K562 (cell line): ENCODE measurements around the gene TFPI. TPM values are rescaled to one million over a fixed set of nuclear protein-coding genes. Genes with fewer than 3 reads are reported as not detected.
"Not testable (repeated sequence)": the region's sequence is repeated elsewhere in the genome, so short reads cannot be mapped to it uniquely, and the experiment has no call there.

Source experiments
- ATAC-seq: fragments of 200-7000 bp; cut with Tn5 transposase; 3 replicates; pipeline ENCODE4 v1.9.1; 2020; ENCODE audit warnings: moderate library complexity
- BruUV-seq: library from RNA; stranded (reverse); fragments of 400-500 nt; replicated peaks from 2 replicates; lab custom pipeline; 2021; lab: Mats Ljungman, UMichigan
- CTCF ChIA-PET: fragments of 300-600 bp; formaldehyde crosslinking; extraction: SDS; loops from one replicate; lab custom pipeline; 2021; ENCODE audit warnings: low intra/inter-chr PET ratio; lab: Yijun Ruan, JAX
- POLR2A ChIA-PET: fragments of 300-600, 350-650 bp; sonication (Branson Sonifier 250); formaldehyde crosslinking; extraction: SDS; loops from one replicate; lab custom pipeline; 2021; ENCODE audit warnings: antibody characterized with exemption, inconsistent platforms; lab: Yijun Ruan, JAX
- DNase-seq, 4 experiments: peaks; one replicate each; pipeline versions ENCODE4 v3.0.0 to v3.0.0-alpha.2; 2011 to 2018; ENCODE audit warnings: low spot score in 3 of 4, mixed read lengths in 3 of 4; ENCODE audit errors: extremely low read depth in 1 of 4
- FAIRE-seq: peaks from 2 replicates; lab custom pipeline; 2011; peaks lifted over from hg19 to GRCh38; lab: Jason Lieb, UNC
- H2AFZ ChIP-seq: 2 replicates; pipeline ENCODE4 v1.6.0; 2011; ENCODE audit warnings: low read depth, low read length, control low read depth, inconsistent platforms
- H3K27ac ChIP-seq: fragments of 200-600 bp; 3 replicates; pipeline ENCODE4 v1.8.0; 2011; ENCODE audit warnings: low read depth, mild to moderate bottlenecking, control low read depth, inconsistent platforms, low read length, moderate library complexity, mixed read lengths; ENCODE audit errors: extremely low read depth
- H3K27me3 ChIP-seq, 2 experiments: fragments of 300-600 bp in 1 of 2; 2 replicates in 1 of 2; 3 replicates in 1 of 2; pipeline versions ENCODE4 v1.6.0 to v1.8.0; 2011; ENCODE audit warnings: inconsistent platforms in 2 of 2, low read length in 2 of 2, mild to moderate bottlenecking in 1 of 2, mixed read lengths in 1 of 2, moderate library complexity in 1 of 2; ENCODE audit not compliant: control insufficient read depth in 2 of 2, insufficient read depth in 2 of 2
- H3K36me3 ChIP-seq: fragments of 300-600 bp; 3 replicates; pipeline ENCODE4 v1.8.0; 2011; ENCODE audit warnings: mild to moderate bottlenecking, low read length, inconsistent platforms; ENCODE audit not compliant: control insufficient read depth, insufficient read depth
- H3K4me1 ChIP-seq, 2 experiments: fragments of 200-600 bp in 1 of 2; replicated peaks in 1 of 2; 2 replicates in 1 of 2; 3 replicates in 1 of 2; pipeline versions ENCODE4 v1.5.1 to v1.8.0; 2011; ENCODE audit warnings: inconsistent platforms in 2 of 2, low read length in 2 of 2, mild to moderate bottlenecking in 1 of 2, mixed read lengths in 1 of 2, moderate library complexity in 1 of 2; ENCODE audit not compliant: control insufficient read depth in 2 of 2, insufficient read depth in 2 of 2
- H3K4me2 ChIP-seq: 2 replicates; pipeline ENCODE4 v1.6.1; 2011; ENCODE audit warnings: low read length, control low read depth, inconsistent platforms, mixed read lengths; ENCODE audit not compliant: insufficient read depth
- H3K4me3 ChIP-seq: fragments of 200-600 bp; sonication (generic), shearing (Covaris generic); 2 replicates; pipeline ENCODE4 v1.5.1; 2016; ENCODE audit warnings: control low read depth, inconsistent platforms
- H3K79me2 ChIP-seq: fragments of 200-600 bp; 3 replicates; pipeline ENCODE4 v1.8.0; 2011; ENCODE audit warnings: low read length, inconsistent platforms; ENCODE audit not compliant: control insufficient read depth, insufficient read depth
- H3K9ac ChIP-seq, 2 experiments: 2 replicates each; pipeline versions ENCODE4 v1.6.0 to v1.6.1; 2011; ENCODE audit warnings: low read depth in 2 of 2, low read length in 2 of 2, control low read depth in 1 of 2, inconsistent platforms in 1 of 2, mild to moderate bottlenecking in 1 of 2, mixed read lengths in 1 of 2; ENCODE audit not compliant: insufficient read depth in 1 of 2
- H3K9me1 ChIP-seq: one replicate; pipeline ENCODE4 v1.6.0; 2011; ENCODE audit warnings: inconsistent platforms, mild to moderate bottlenecking, low read length, moderate library complexity; ENCODE audit not compliant: control insufficient read depth, insufficient read depth
- H3K9me3 ChIP-seq: replicated peaks from 2 replicates; pipeline ENCODE4 v1.5.1; 2011; ENCODE audit warnings: low read depth, low read length, inconsistent platforms; ENCODE audit not compliant: control insufficient read depth, insufficient read depth
- H4K20me1 ChIP-seq: replicated peaks from 2 replicates; pipeline ENCODE4 v1.6.1; 2011; ENCODE audit warnings: low read length, inconsistent platforms, mixed read lengths; ENCODE audit not compliant: control insufficient read depth, insufficient read depth
- CEBPB ChIP-seq: fragments of 450-650 bp; IDR thresholded peaks from 2 replicates; pipeline ENCODE4 v1.6.1; 2016; ENCODE audit warnings: missing genetic modification characterization, missing compliant biosample characterization
- DMBX1 ChIP-seq: fragments of 250-450 bp; sonication (Bioruptor Pico); IDR thresholded peaks from 2 replicates; pipeline ENCODE4 v1.8.0; 2022; ENCODE audit warnings: inconsistent platforms, mild to moderate bottlenecking, moderate library complexity, borderline replicate concordance
- EP300 ChIP-seq: IDR thresholded peaks from 2 replicates; pipeline ENCODE4 v1.6.1; 2012; ENCODE audit warnings: low read length, improper control_type of control experiment
- HMBOX1 ChIP-seq: sonication (generic); IDR thresholded peaks from 2 replicates; pipeline ENCODE4 v1.6.1; 2016
- MTA2 ChIP-seq: fragments of 450-650 bp; IDR thresholded peaks from 2 replicates; pipeline ENCODE4 v1.6.1; 2016; ENCODE audit warnings: low read depth
- PHF8 ChIP-seq: fragments of 200-600 bp; sonication (generic); IDR thresholded peaks from 2 replicates; pipeline ENCODE4 v1.6.1; 2012; ENCODE audit warnings: mixed run types, mild to moderate bottlenecking, inconsistent platforms, low read length, moderate library complexity, borderline replicate concordance
- SMAD4 ChIP-seq: fragments of 250-450 bp; sonication (Bioruptor Pico); conservative IDR thresholded peaks from 2 replicates; pipeline ENCODE4 v1.8.0; 2021; ENCODE audit warnings: inconsistent platforms, mild to moderate bottlenecking, moderate library complexity
- SMARCA4 ChIP-seq: fragments of 450-650 bp; IDR thresholded peaks from 2 replicates; pipeline ENCODE4 v1.6.1; 2016
- SMARCE1 ChIP-seq: fragments of 450-650 bp; IDR thresholded peaks from 2 replicates; pipeline ENCODE4 v1.7.1; 2016; ENCODE audit warnings: mild to moderate bottlenecking
- SOX6 ChIP-seq: fragments of 450-650 bp; IDR thresholded peaks from 2 replicates; pipeline ENCODE4 v1.6.1; 2014; ENCODE audit warnings: mild to moderate bottlenecking
- TCF3 ChIP-seq: sonication (generic); formaldehyde crosslinking; IDR thresholded peaks from 2 replicates; pipeline ENCODE4 v1.4.0; 2020; ENCODE audit warnings: mild to moderate bottlenecking, missing genetic modification reagents
- TEAD4 ChIP-seq, 2 experiments: sonication (generic) in 1 of 2; formaldehyde crosslinking in 1 of 2; IDR thresholded peaks; 2 replicates each; pipeline versions ENCODE4 v1.6.1 to v1.8.0; 2012 to 2022; ENCODE audit warnings: borderline replicate concordance in 1 of 2, inconsistent platforms in 1 of 2, low read length in 1 of 2, mild to moderate bottlenecking in 1 of 2, missing genetic modification reagents in 1 of 2
- VEZF1 ChIP-seq: fragments of 200-800 bp; sonication (Bioruptor generic); IDR thresholded peaks from 2 replicates; pipeline ENCODE4 v1.6.1; 2017; ENCODE audit warnings: missing genetic modification characterization, missing compliant biosample characterization
- ZMIZ1 ChIP-seq, 2 experiments: fragments of 150-350 bp in 1 of 2; IDR thresholded peaks; 2 replicates each; pipeline ENCODE4 v1.6.1; 2012 to 2016; ENCODE audit warnings: low read depth in 2 of 2, low read length in 2 of 2, mild to moderate bottlenecking in 1 of 2, moderate library complexity in 1 of 2
- WGBS: fragments of 100-300 bp; shearing (Covaris generic); methylation state at CpG from one replicate; pipeline ENCODE4 v1.1.6; 2016; ENCODE audit warnings: low coverage, mixed read lengths; ENCODE audit not compliant: insufficient coverage; ENCODE audit errors: missing lambda C conversion rate; 5-methylcytosine and 5-hydroxymethylcytosine counted together
- in situ Hi-C: fragments of 300-500 bp; cut with MboI; formaldehyde crosslinking; loops from 4 replicates; pipeline ENCODE4 v1.15.0; 2018; ENCODE audit warnings: inconsistent platforms, mixed read lengths
- intact Hi-C: fragments of 100-400 bp; cut with micrococcal nuclease; formaldehyde crosslinking; loops from 2 replicates; pipeline ENCODE4 v1.14.2; 2022
- polyA plus RNA-seq, 8 experiments: library from polyadenylated mRNA; depleted of rRNA in 4 of 8; stranded (reverse) in 5 of 8; unstranded in 3 of 8; fragments of >200 nt; fragmentation: Nextera tagmentation in 2 of 8; fragmentation: Illumina TruSeq in 1 of 8; extraction: Ambion mirVana in 2 of 8; extraction: Trizol in 1 of 8; gene quantifications; 2 replicates each; pipeline versions ENCODE4 v1.2.1 to v1.2.3, GENCODE V29; 2011 to 2014; ENCODE audit warnings: inconsistent platforms in 1 of 8, missing spikeins in 1 of 8
- total RNA-seq, 7 experiments: library from RNA; depleted of rRNA in 6 of 7; stranded (reverse); fragments of >200 nt in 6 of 7; fragmentation: Illumina TruSeq in 2 of 7; extraction: Trizol in 2 of 7; gene quantifications; 2 replicates each; pipeline versions ENCODE4 v1.2.1 to v1.2.3, GENCODE V29; 2011 to 2021; ENCODE audit warnings: low replicate concordance in 1 of 7

TFPI gene
- total and polyA plus RNA-seq, 9 of the 15 experiments (the other 6 are each of a cell fraction or from before 2014, with no cell fraction given) = 53.5 to 219 (median 100) TPM

GRCh38 chr2:187516630-187517510 lies 37.4 kb downstream of the TFPI start:
- BruUV-seq; H4K20me1 ChIP-seq; H3K27me3 ChIP-seq; intact Hi-C loops; H3K79me2 ChIP-seq; H3K9ac ChIP-seq; H3K4me3 ChIP-seq; H3K9me1 ChIP-seq; H3K4me1 ChIP-seq; TF ChIP-seq TEAD4 (CRISPR knock-in tag; IDR thresholded peaks at IDR 0.05; ENCODE audit: borderline replicate concordance): not testable (repeated sequence)
- in situ Hi-C loops = loop anchor here (25.0 kb wide), 1 partner anchor 1895 kb away; no protein-coding TSS in a partner anchor
- FAIRE-seq (peak; percentile 89), ATAC-seq (peak; percentile 83), DNase-seq (peak in 2 of 4 experiments; percentile 19 to 75)
- Histone ChIP-seq H3K9me3 (peaks cover 34% of the 10 kb centered on the region), H2AFZ (peak overlapping the region; percentile 6; the same call in 1 of the 2 replicates), H3K27ac (peak overlapping the region; percentile 61), H3K36me3 (peaks cover 19% of the 10 kb centered on the region), H3K4me2 (peak overlapping the region; percentile 7; the same call in 1 of the 2 replicates)
- ChIA-PET CTCF (interaction anchor here (0.7 kb wide), 1 partner anchor 16 kb away, joined by 3 read pairs; no protein-coding TSS in a partner anchor), POLR2A (interaction anchor here (0.6 to 0.7 kb wide), 2 partner anchors 28 to 300 kb away, joined by 3 read pairs; no protein-coding TSS in a partner anchor)
- 21% methylated on average over 15 of the region's 15 CpGs for whole genome bisulfite sequencing
- TF ChIP-seq VEZF1 (CRISPR knock-in tag) (0 out of 2 replicates have a peak, but pooled peaks have one; percentile 16), PHF8 (peak; percentile 25; the same call in 1 of the 2 replicates), SMARCE1 (peak; percentile 64; the same call in 1 of the 2 replicates), DMBX1 (peak; percentile 32; the same call in 1 of the 2 replicates), CEBPB (tag) (peak; percentile 64), SMAD4 (peak; percentile 63), EP300 (peak; percentile 82; the same call in 1 of the 2 replicates), ZMIZ1 (IDR thresholded peaks at IDR 0.05; ENCODE audit: low read depth in 2 of 2, low read length in 2 of 2) (0 out of 4 replicates have a peak, but pooled peaks of 1 of the 2 experiments have one; percentile 44), SOX6 (peak; percentile 62), TCF3 (CRISPR knock-in tag) (peak; percentile 91), TEAD4 (IDR thresholded peaks at IDR 0.05; ENCODE audit: low read length) (peak; percentile 88), HMBOX1 (peak; percentile 63; the same call in 1 of the 2 replicates), MTA2 (peak; percentile 58; the same call in 1 of the 2 replicates), SMARCA4 (peak; percentile 71; the same call in 1 of the 2 replicates)
